Ovary (tissue), 9 donors: ENCODE data around the gene PEAK1. TPM values are rescaled to one million over a fixed set of nuclear protein-coding genes. Genes with fewer than 3 reads are reported as not detected.

Experiments
- DNase-seq, 5 donors: peaks; one replicate each; pipeline ENCODE4 v3.0.0-alpha.2; 2019 to 2020
- H3K27ac ChIP-seq, 2 donors: fragments of 200-600 bp; one replicate each; pipeline versions ENCODE4 v1.5.1 to v1.8.0; 2019 to 2022
- H3K27me3 ChIP-seq: fragments of 200-600 bp; one replicate; pipeline ENCODE4 v1.8.0; 2022
- H3K36me3 ChIP-seq: fragments of 200-600 bp; sonication (generic); one replicate; pipeline ENCODE4 v1.5.1; 2019
- H3K4me1 ChIP-seq: one replicate; pipeline ENCODE4 v1.8.1; 2013; ENCODE audit warnings: mild to moderate bottlenecking, moderate library complexity; ENCODE audit not compliant: insufficient read depth
- H3K4me3 ChIP-seq: fragments of 200-600 bp; sonication (generic); one replicate; pipeline ENCODE4 v1.5.1; 2017
- H3K9me3 ChIP-seq, 2 donors: fragments of 200-600 bp in 1 of 2; sonication (generic) in 1 of 2; one replicate each; pipeline versions ENCODE4 v1.5.1 to v1.8.1; 2013 to 2019; ENCODE audit warnings: mild to moderate bottlenecking in 1 of 2, moderate library complexity in 1 of 2
- EP300 ChIP-seq: sonication (generic); formaldehyde crosslinking; IDR thresholded peaks from one replicate; pipeline ENCODE4 v1.6.1; 2017; ENCODE audit warnings: antibody characterized with exemption
- POLR2A ChIP-seq: fragments of 450-650 bp; IDR thresholded peaks from one replicate; pipeline ENCODE4 v1.6.1; 2017; ENCODE audit warnings: antibody characterized with exemption, mild to moderate bottlenecking, moderate library complexity
- WGBS, 3 donors: extraction: QIAGEN DNeasy Blood & Tissue Kit in 1 of 3; methylation state at CpG; one replicate each; pipeline versions ENCODE4 v1.1.5 to v1.1.7; 2013 to 2017; 5-methylcytosine and 5-hydroxymethylcytosine counted together
- intact Hi-C, 4 donors: fragments of 100-400 bp; cut with DNase I; formaldehyde crosslinking; loops; one replicate each; pipeline versions ENCODE4 v1.11.0 to v1.15.1; 2022 to 2023
- polyA plus RNA-seq, 2 donors: library from polyadenylated mRNA; stranded (reverse); fragments of 200-250 nt in 1 of 2; fragments of 350-450 nt in 1 of 2; fragmentation: Illumina TruSeq in 1 of 2; extraction: RNeasy Lipid Tissue Mini Kit (QIAGEN cat#74804) in 1 of 2; gene quantifications; one replicate each; pipeline ENCODE4 v1.2.3, GENCODE V29; 2013 to 2014
- total RNA-seq, 7 donors: library from RNA; depleted of rRNA in 2 of 7; stranded (reverse); fragments of >200 nt in 2 of 7; fragmentation: NEBNext Ultra II Directional in 3 of 7; extraction: Animal tissue kit (Norgen Biotek cat#: 25700) in 3 of 7; gene quantifications; one replicate each; pipeline versions ENCODE4 v1.1.0 to v1.2.4, GENCODE V29; 2016 to 2023
- TF ChIP-seq, protein P1 (sequence below), 3 donors: fragments of 450-650 bp in 2 of 3; fragments of 200-600 bp in 1 of 3; IDR thresholded peaks; one replicate each; pipeline versions ENCODE4 v1.5.1 to v1.8.0; 2016 to 2022; ENCODE audit warnings: antibody characterized with exemption in 3 of 3, mild to moderate bottlenecking in 1 of 3
- donor health status: DM: no; HTN: no; CAD: no; lungs with moderate emphysema.
- donor health status: DM: no; HTN: no; CAD: no.
- donor health status: Bipolar disorder and iron deficiency.
- donor health status: DM: yes; HTN: yes; CAD: no.
- donor health status: DM: no; HTN: no; CAD: no.
- donor health status: DM: yes; HTN: yes; CAD: no.

PEAK1 gene
- total and polyA plus RNA-seq, 9 donors: 6.6 to 48.4 (median 41.4) TPM

GRCh38 chr15:77311618-77312398 is 108.1 kb downstream of the PEAK1 start:
- Histone ChIP-seq H3K27me3 (no peaks in the 10 kb centered on the region), H3K36me3 (no peaks in the 10 kb centered on the region), H3K4me3 (no peak overlapping the region), H3K27ac (no peak overlapping the region), H3K9me3 (no peaks in the 10 kb centered on the region), H3K4me1 (peaks cover 3% of the 10 kb centered on the region)
- no peak for DNase-seq
- intact Hi-C loops: no loop called here
- WGBS, 3 donors: 85 to 90% (median 86%) methylated on average over 8 of the region's 8 CpGs
- TF ChIP-seq, protein P1, sequence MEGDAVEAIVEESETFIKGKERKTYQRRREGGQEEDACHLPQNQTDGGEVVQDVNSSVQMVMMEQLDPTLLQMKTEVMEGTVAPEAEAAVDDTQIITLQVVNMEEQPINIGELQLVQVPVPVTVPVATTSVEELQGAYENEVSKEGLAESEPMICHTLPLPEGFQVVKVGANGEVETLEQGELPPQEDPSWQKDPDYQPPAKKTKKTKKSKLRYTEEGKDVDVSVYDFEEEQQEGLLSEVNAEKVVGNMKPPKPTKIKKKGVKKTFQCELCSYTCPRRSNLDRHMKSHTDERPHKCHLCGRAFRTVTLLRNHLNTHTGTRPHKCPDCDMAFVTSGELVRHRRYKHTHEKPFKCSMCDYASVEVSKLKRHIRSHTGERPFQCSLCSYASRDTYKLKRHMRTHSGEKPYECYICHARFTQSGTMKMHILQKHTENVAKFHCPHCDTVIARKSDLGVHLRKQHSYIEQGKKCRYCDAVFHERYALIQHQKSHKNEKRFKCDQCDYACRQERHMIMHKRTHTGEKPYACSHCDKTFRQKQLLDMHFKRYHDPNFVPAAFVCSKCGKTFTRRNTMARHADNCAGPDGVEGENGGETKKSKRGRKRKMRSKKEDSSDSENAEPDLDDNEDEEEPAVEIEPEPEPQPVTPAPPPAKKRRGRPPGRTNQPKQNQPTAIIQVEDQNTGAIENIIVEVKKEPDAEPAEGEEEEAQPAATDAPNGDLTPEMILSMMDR (IDR thresholded peaks at IDR 0.05): no peak
- TF ChIP-seq EP300 (no peak), POLR2A (no peak)

GRCh38 chr15:77311020-77311419 is 108.9 kb downstream of the PEAK1 start:
- Histone ChIP-seq H3K9me3 (no peaks in the 10 kb centered on the region), H3K27ac (no peak overlapping the region), H3K4me1 (peaks cover 1% of the 10 kb centered on the region), H3K27me3 (no peaks in the 10 kb centered on the region), H3K36me3 (no peaks in the 10 kb centered on the region), H3K4me3 (no peak overlapping the region)
- 94 to 97% (median 95%) methylated on average over 4 of the region's 4 CpGs for WGBS, 3 donors
- no peak for DNase-seq
- TF ChIP-seq POLR2A (no peak), EP300 (no peak)
- TF ChIP-seq, protein P1 (IDR thresholded peaks at IDR 0.05): no peak
- intact Hi-C loops: no loop called here

- Histone ChIP-seq H3K9me3 (no peaks in the 10 kb centered on the region), H3K27me3 (no peaks in the 10 kb centered on the region), H3K4me3 (no peak overlapping the region), H3K36me3 (no peaks in the 10 kb centered on the region), H3K27ac (no peak overlapping the region), H3K4me1 (peaks cover 1% of the 10 kb centered on the region)
- TF ChIP-seq EP300 (no peak), POLR2A (no peak)
- TF ChIP-seq, protein P1 (IDR thresholded peaks at IDR 0.05): no peak
- no peak for DNase-seq
- intact Hi-C loops: no loop called here
Measured at GRCh38 chr15:77309392-77309791, 110.5 kb downstream of the PEAK1 start.

- intact Hi-C loops: no loop called here
- Histone ChIP-seq H3K36me3 (no peaks in the 10 kb centered on the region), H3K4me3 (no peak overlapping the region), H3K27ac (no peak overlapping the region), H3K4me1 (no peaks in the 10 kb centered on the region), H3K27me3 (no peaks in the 10 kb centered on the region), H3K9me3 (no peaks in the 10 kb centered on the region)
- TF ChIP-seq, protein P1 (IDR thresholded peaks at IDR 0.05): no peak
- TF ChIP-seq EP300: no peak
- TF ChIP-seq POLR2A: no peak
- no peak for DNase-seq
- 85 to 98% (median 91%) methylated on average over 2 of the region's 2 CpGs for WGBS, 3 donors
Measured at GRCh38 chr15:77305953-77306352, 114.0 kb downstream of the PEAK1 start.
